PC-9 (cell line): ENCODE measurements around the gene SRPK2. TPM values are rescaled to one million over a fixed set of nuclear protein-coding genes. Genes with fewer than 3 reads are reported as not detected.

Experiments
- BruUV-seq: library from RNA; stranded (reverse); fragments of 400-500 nt; replicated peaks from 2 replicates; lab custom pipeline; 2021; lab: Mats Ljungman, UMichigan
- CTCF ChIA-PET: fragments of 300-600 bp; sonication (Branson Sonifier 250); formaldehyde crosslinking; loops from one replicate; lab custom pipeline; 2022; ENCODE audit warnings: antibody characterized with exemption; lab: Charles Lee
- POLR2A ChIA-PET: fragments of 300-600 bp; sonication (Branson Sonifier 250); formaldehyde crosslinking; loops from one replicate; lab custom pipeline; 2022; ENCODE audit warnings: antibody characterized with exemption; ENCODE audit not compliant: unreplicated experiment; lab: Charles Lee
- DNase-seq, 2 experiments: peaks; one replicate each; pipeline versions ENCODE4 v3.0.0 to v3.0.0-alpha.2; 2015 to 2022; ENCODE audit warnings: mixed read lengths in 1 of 2
- H2AFZ ChIP-seq: fragments of 200-600 bp; sonication (generic); 2 replicates; pipeline ENCODE4 v1.8.1; 2017; ENCODE audit warnings: antibody characterized with exemption
- H3F3A ChIP-seq: fragments of 200-600 bp; sonication (generic); 2 replicates; pipeline ENCODE4 v1.8.1; 2017; ENCODE audit warnings: antibody characterized with exemption, mild to moderate bottlenecking, low read depth; ENCODE audit not compliant: insufficient read depth
- H3K27ac ChIP-seq: fragments of 200-600 bp; sonication (generic); 2 replicates; pipeline ENCODE4 v1.6.1; 2016; ENCODE audit warnings: mixed run types
- H3K27me3 ChIP-seq: fragments of 200-600 bp; sonication (generic); 2 replicates; pipeline ENCODE4 v1.6.1; 2016; ENCODE audit warnings: low read depth, mixed run types; ENCODE audit not compliant: insufficient read depth
- H3K36me3 ChIP-seq: fragments of 200-600 bp; sonication (generic); 2 replicates; pipeline ENCODE4 v1.6.1; 2016; ENCODE audit warnings: low read depth, mixed run types
- H3K4me1 ChIP-seq: fragments of 200-600 bp; sonication (generic); replicated peaks from 2 replicates; pipeline ENCODE4 v1.6.1; 2016; ENCODE audit warnings: mixed run types; ENCODE audit not compliant: insufficient read depth
- H3K4me2 ChIP-seq: fragments of 200-600 bp; sonication (generic); 2 replicates; pipeline ENCODE4 v1.6.1; 2017; ENCODE audit warnings: mixed run types
- H3K4me3 ChIP-seq: fragments of 200-600 bp; sonication (generic); 2 replicates; pipeline ENCODE4 v1.6.1; 2016; ENCODE audit warnings: mixed run types
- H3K79me2 ChIP-seq: fragments of 200-600 bp; sonication (generic); 2 replicates; pipeline ENCODE4 v1.6.1; 2017; ENCODE audit warnings: low read depth, mixed run types
- H3K9me2 ChIP-seq: fragments of 200-600 bp; sonication (generic); 2 replicates; pipeline ENCODE4 v1.8.1; 2017; ENCODE audit warnings: mild to moderate bottlenecking; ENCODE audit not compliant: insufficient read depth
- H3K9me3 ChIP-seq: fragments of 200-600 bp; sonication (generic); 2 replicates; pipeline ENCODE4 v1.8.1; 2016; ENCODE audit warnings: low read depth; ENCODE audit not compliant: insufficient read depth
- H4K20me1 ChIP-seq: fragments of 200-600 bp; sonication (generic); 2 replicates; pipeline ENCODE4 v1.8.1; 2017; ENCODE audit not compliant: insufficient read depth
- CTCF ChIP-seq: fragments of 200-600 bp; sonication (generic); conservative IDR thresholded peaks from 2 replicates; pipeline ENCODE4 v1.6.1; 2017; ENCODE audit warnings: mixed run types, antibody characterized with exemption, mild to moderate bottlenecking, moderate library complexity
- EZH2 ChIP-seq: fragments of 200-600 bp; sonication (generic); IDR thresholded peaks from 2 replicates; pipeline ENCODE4 v1.8.0; 2017; ENCODE audit warnings: antibody characterized with exemption, low read depth
- intact Hi-C: fragments of 100-400 bp; cut with micrococcal nuclease; formaldehyde crosslinking; loops from one replicate; pipeline ENCODE4 v1.10.0; 2022; ENCODE audit not compliant: unreplicated experiment
- total RNA-seq: library from RNA; stranded (reverse); gene quantifications from 2 replicates; pipeline ENCODE4 v1.2.3, GENCODE V29; 2021

The SRPK2 gene
- total RNA-seq, 1 experiment from 2014 or later: 60.6 TPM

- H3K4me1 ChIP-seq: peaks cover 35% of the 10 kb centered on the region
- no peak for DNase-seq
- ChIA-PET POLR2A (interaction anchor here (0.5 to 0.7 kb wide), 2 partner anchors 14 to 86 kb away, joined by 3 to 10 read pairs; no protein-coding TSS in a partner anchor), CTCF (no interaction called here)
- peak overlapping the region; percentile 95 for H3K4me2 ChIP-seq
- no peaks in the 10 kb centered on the region for H4K20me1 ChIP-seq
- no peaks in the 10 kb centered on the region for H3K36me3 ChIP-seq
- H2AFZ ChIP-seq: no peak overlapping the region
- no peaks in the 10 kb centered on the region for H3K27me3 ChIP-seq
- no peaks in the 10 kb centered on the region for H3K9me3 ChIP-seq
- intact Hi-C loops: no loop called here
- no peak for TF ChIP-seq CTCF
- peaks cover 26% of the 10 kb centered on the region for H3F3A ChIP-seq
- 0 out of 2 replicates have a peak, but pooled peaks cover 5% of the 10 kb centered on the region for H3K9me2 ChIP-seq
- no TSS peak for BruUV-seq
- H3K4me3 ChIP-seq: no peak overlapping the region; the same call in 1 of the 2 replicates
- H3K27ac ChIP-seq: no peak overlapping the region
- peaks cover 31% of the 10 kb centered on the region for H3K79me2 ChIP-seq
Observed at GRCh38 chr7:105270117-105270516, 118.6 kb downstream of the SRPK2 start.

GRCh38 chr7:105269397-105269796 lies 119.3 kb downstream of the SRPK2 start:
- Histone ChIP-seq H3K4me1 (peaks cover 35% of the 10 kb centered on the region), H3K4me3 (peak overlapping the region; percentile 59), H3K9me2 (0 out of 2 replicates have a peak, but pooled peaks cover 5% of the 10 kb centered on the region), H3K27me3 (no peaks in the 10 kb centered on the region), H4K20me1 (no peaks in the 10 kb centered on the region), H3K9me3 (no peaks in the 10 kb centered on the region), H3K36me3 (no peaks in the 10 kb centered on the region), H3K27ac (peak overlapping the region; percentile 76), H3K4me2 (peak overlapping the region; percentile 95), H3F3A (peaks cover 22% of the 10 kb centered on the region), H2AFZ (peak overlapping the region; percentile 50; the same call in 1 of the 2 replicates), H3K79me2 (peaks cover 37% of the 10 kb centered on the region)
- no TSS peak for BruUV-seq
- CTCF ChIA-PET: no interaction called here
- POLR2A ChIA-PET: interaction anchor here (0.5 to 0.7 kb wide), 3 partner anchors 15 to 185 kb away, joined by 3 to 10 read pairs (median 5); no protein-coding TSS in a partner anchor
- no peak for DNase-seq
- TF ChIP-seq CTCF: no peak
- TF ChIP-seq EZH2: no peak
- intact Hi-C loops: loop anchor here (5.0 to 10.0 kb wide), 2 partner anchors 52 to 125 kb away; no protein-coding TSS in a partner anchor

GRCh38 chr7:105268511-105269392 lies 120.0 kb downstream of the SRPK2 start:
- H4K20me1 ChIP-seq: no peaks in the 10 kb centered on the region
- no peaks in the 10 kb centered on the region for H3K9me3 ChIP-seq
- peak overlapping the region; percentile 59 for H3K4me3 ChIP-seq
- peak overlapping the region; percentile 50; the same call in 1 of the 2 replicates for H2AFZ ChIP-seq
- intact Hi-C loops: loop anchor here (5.0 to 10.0 kb wide), 2 partner anchors 51 to 124 kb away; no protein-coding TSS in a partner anchor
- H3K9me2 ChIP-seq: 0 out of 2 replicates have a peak, but pooled peaks cover 5% of the 10 kb centered on the region
- BruUV-seq: TSS peak; percentile 68
- TF ChIP-seq EZH2 (no peak), CTCF (no peak)
- H3K4me2 ChIP-seq: peak overlapping the region; percentile 95
- H3K27ac ChIP-seq: peak overlapping the region; percentile 76
- peaks cover 41% of the 10 kb centered on the region for H3K79me2 ChIP-seq
- H3K4me1 ChIP-seq: peaks cover 35% of the 10 kb centered on the region
- DNase-seq: peak in 1 of 2 experiments; percentile 49
- H3K36me3 ChIP-seq: no peaks in the 10 kb centered on the region
- CTCF ChIA-PET: interaction anchor here (1.3 kb wide), 1 partner anchor 133 kb away, joined by 3 read pairs; no protein-coding TSS in a partner anchor
- POLR2A ChIA-PET: interaction anchor here (0.5 to 0.7 kb wide), 6 partner anchors 33 to 185 kb away, joined by 3 to 5 read pairs (median 3); no protein-coding TSS in a partner anchor
- H3F3A ChIP-seq: peaks cover 22% of the 10 kb centered on the region
- H3K27me3 ChIP-seq: no peaks in the 10 kb centered on the region
